ENCODE measurements around the gene PPIF. TPM values are rescaled to one million over a fixed set of nuclear protein-coding genes. Genes with fewer than 3 reads are reported as not detected.

PPIF gene
- total RNA-seq, 2 donors from 2014 or later: 59.4 to 82.3 TPM

DNA sequence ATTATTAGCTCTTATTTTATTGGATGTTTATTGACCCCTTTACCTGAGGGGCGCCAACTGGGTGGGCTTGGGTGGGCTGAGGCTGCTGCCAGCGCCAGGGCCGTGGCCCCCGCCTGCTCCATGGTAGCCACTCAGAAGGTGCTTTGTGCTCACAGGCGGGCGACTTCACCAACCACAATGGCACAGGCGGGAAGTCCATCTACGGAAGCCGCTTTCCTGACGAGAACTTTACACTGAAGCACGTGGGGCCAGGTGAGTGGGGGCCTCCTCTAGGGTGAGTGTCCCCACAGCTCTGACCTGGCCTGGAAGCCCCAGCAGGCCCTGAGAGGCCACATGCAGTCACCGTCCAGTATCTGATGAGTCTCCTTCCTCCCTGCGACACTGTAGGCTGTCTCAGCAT lies 4.1 kb downstream of the PPIF start:
- Mint-ChIP-seq H3K27ac (no peak overlapping the region), H3K4me1 (peaks cover 28% of the 10 kb centered on the region), H3K27me3 (no peaks in the 10 kb centered on the region), H3K36me3 (ENCODE audit: low read depth) (peaks cover 16% of the 10 kb centered on the region), H3K4me3 (no peak overlapping the region)
- H3K9me3 ChIP-seq (ENCODE audit: control insufficient read depth, low read length, poor library complexity, severe bottlenecking): no peaks in the 10 kb centered on the region
- ATAC-seq (no peak), DNase-seq (no peak)

DNA sequence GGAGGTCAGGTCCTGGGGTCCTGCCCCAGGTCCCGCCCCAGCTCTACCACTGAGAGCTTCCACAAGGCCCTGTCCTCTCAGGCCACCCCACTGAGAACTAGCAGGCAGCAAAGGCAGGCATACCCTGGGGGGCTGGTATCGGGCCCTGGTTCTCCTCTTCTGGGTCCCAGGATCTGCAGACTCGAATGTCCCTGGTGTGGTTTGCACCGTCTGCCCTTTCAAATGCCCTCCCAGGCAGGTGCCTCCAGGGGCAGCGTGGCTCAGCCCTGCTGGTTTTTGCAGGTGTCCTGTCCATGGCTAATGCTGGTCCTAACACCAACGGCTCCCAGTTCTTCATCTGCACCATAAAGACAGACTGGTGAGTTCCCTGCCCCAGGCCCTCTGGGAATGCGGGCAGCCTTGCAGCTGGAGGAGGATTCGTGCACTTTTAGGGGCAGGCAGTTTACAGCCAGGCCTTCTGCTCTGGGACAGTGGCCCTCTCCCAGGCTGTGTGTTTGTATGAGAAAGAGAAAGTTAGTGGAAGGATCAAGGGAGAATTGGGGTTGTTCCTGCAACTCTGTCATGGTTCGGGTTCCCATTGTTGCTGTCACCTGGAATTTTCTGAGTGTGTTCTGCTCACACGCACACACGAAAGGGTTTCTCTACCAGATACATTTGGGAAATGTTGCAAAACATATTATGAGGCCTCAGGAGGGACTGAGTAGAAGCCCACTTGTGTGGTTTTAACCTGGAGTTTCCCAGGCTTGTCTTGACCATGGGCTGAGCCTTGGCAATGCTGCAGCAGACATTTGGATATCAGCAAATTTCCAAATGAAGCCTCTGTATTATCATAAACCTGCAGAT lies 5.0 kb downstream of the PPIF start:
- DNase-seq: no peak
- Mint-ChIP-seq H3K4me1 (peaks cover 28% of the 10 kb centered on the region), H3K27ac (no peak overlapping the region), H3K4me3 (no peak overlapping the region), H3K36me3 (ENCODE audit: low read depth) (peaks cover 16% of the 10 kb centered on the region), H3K27me3 (no peaks in the 10 kb centered on the region)
- H3K9me3 ChIP-seq (ENCODE audit: control insufficient read depth, low read length, poor library complexity, severe bottlenecking): no peaks in the 10 kb centered on the region
- ATAC-seq: no peak

- ATAC-seq (no peak), DNase-seq (no peak)
- no peak overlapping the region for H3K4me3 Mint-ChIP-seq
- peaks cover 16% of the 10 kb centered on the region for H3K36me3 Mint-ChIP-seq (ENCODE audit: low read depth)
- H3K27ac Mint-ChIP-seq: no peak overlapping the region
- no peaks in the 10 kb centered on the region for H3K27me3 Mint-ChIP-seq
- H3K4me1 Mint-ChIP-seq: peaks cover 27% of the 10 kb centered on the region
- no peaks in the 10 kb centered on the region for H3K9me3 ChIP-seq (ENCODE audit: control insufficient read depth, low read length, poor library complexity, severe bottlenecking)
Measured at GRCh38 chr10:79353000-79353406, 5.7 kb downstream of the PPIF start.

DNA sequence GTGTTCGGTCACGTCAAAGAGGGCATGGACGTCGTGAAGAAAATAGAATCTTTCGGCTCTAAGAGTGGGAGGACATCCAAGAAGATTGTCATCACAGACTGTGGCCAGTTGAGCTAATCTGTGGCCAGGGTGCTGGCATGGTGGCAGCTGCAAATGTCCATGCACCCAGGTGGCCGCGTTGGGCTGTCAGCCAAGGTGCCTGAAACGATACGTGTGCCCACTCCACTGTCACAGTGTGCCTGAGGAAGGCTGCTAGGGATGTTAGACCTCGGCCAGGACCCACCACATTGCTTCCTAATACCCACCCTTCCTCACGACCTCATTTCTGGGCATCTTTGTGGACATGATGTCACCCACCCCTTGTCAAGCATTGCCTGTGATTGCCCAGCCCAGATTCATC lies 6.5 kb downstream of the PPIF start:
- Mint-ChIP-seq H3K27ac (no peak overlapping the region), H3K36me3 (ENCODE audit: low read depth) (peaks cover 18% of the 10 kb centered on the region), H3K4me1 (peaks cover 23% of the 10 kb centered on the region), H3K27me3 (no peaks in the 10 kb centered on the region), H3K4me3 (no peak overlapping the region)
- no peak for ATAC-seq
- H3K9me3 ChIP-seq (ENCODE audit: control insufficient read depth, low read length, poor library complexity, severe bottlenecking): no peaks in the 10 kb centered on the region
- DNase-seq: no peak

DNA sequence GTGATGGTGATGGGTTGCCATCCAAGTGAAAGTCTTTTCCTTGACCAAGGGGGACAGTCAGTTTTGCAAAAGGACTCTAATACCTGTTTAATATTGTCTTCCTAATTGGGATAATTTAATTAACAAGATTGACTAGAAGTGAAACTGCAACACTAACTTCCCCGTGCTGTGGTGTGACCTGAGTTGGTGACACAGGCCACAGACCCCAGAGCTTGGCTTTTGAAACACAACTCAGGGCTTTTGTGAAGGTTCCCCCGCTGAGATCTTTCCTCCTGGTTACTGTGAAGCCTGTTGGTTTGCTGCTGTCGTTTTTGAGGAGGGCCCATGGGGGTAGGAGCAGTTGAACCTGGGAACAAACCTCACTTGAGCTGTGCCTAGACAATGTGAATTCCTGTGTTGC lies 6.9 kb downstream of the PPIF start:
- no peak overlapping the region for H3K4me3 Mint-ChIP-seq
- no peak overlapping the region for H3K27ac Mint-ChIP-seq
- H3K4me1 Mint-ChIP-seq: peaks cover 21% of the 10 kb centered on the region
- ATAC-seq: no peak
- DNase-seq: no peak
- H3K36me3 Mint-ChIP-seq (ENCODE audit: low read depth): peaks cover 18% of the 10 kb centered on the region
- no peaks in the 10 kb centered on the region for H3K9me3 ChIP-seq (ENCODE audit: control insufficient read depth, low read length, poor library complexity, severe bottlenecking)
- H3K27me3 Mint-ChIP-seq: no peaks in the 10 kb centered on the region

DNA sequence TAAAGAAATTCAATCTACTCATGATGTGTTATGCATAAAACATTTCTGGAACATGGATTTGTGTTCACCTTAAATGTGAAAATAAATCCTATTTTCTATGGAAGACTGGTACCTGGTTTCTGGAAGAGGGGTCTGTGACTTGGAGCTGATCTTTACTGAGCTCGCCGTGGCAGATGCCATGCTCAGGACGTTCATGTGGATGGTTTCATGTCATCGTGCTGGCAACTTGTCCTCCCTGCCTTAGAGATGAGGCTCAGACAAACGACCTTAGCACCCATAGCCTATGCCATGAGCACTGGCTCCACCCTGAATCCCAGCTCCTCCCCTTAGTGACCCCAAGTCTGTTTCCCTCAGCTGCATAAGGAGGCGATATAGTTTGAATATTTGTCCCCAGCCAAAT lies 7.3 kb downstream of the PPIF start:
- Mint-ChIP-seq H3K27ac (no peak overlapping the region), H3K4me3 (no peak overlapping the region), H3K4me1 (peaks cover 19% of the 10 kb centered on the region), H3K36me3 (ENCODE audit: low read depth) (peaks cover 18% of the 10 kb centered on the region), H3K27me3 (no peaks in the 10 kb centered on the region)
- ATAC-seq (no peak), DNase-seq (no peak)
- no peaks in the 10 kb centered on the region for H3K9me3 ChIP-seq (ENCODE audit: control insufficient read depth, low read length, poor library complexity, severe bottlenecking)

DNA sequence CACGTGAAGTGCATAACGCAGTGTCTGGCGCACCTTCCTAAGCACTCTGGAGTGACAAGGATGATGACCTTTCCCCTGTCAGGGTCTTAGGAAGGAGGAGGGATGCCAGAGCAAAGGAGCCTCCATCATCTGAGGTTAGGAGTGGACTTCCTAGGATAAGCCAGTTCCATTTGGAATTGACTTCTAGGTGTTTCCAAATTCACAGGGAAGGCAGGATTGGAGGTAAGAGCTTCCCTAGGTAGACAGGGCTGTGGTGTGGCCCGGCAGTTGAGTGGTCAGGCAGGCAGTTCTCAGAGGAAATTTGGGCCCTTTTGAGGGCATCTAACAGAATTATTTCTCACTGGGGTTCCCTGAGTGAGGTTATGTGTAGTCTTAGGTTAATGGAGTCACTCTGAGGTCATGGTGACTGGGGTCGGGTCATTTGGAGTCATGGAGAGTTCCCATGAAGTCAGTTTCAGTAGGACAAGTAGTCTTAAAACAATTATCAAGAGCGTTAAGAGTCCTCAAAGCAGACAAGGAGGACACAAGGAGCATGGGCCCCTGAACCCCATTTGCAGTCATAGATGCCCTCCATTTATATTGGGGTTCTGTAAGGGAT lies 8.2 kb downstream of the PPIF start:
- ATAC-seq: no peak
- no peaks in the 10 kb centered on the region for H3K9me3 ChIP-seq (ENCODE audit: control insufficient read depth, low read length, poor library complexity, severe bottlenecking)
- H3K27me3 Mint-ChIP-seq: no peaks in the 10 kb centered on the region
- no peak overlapping the region for H3K4me3 Mint-ChIP-seq
- no peak for DNase-seq
- H3K27ac Mint-ChIP-seq: no peak overlapping the region
- peaks cover 15% of the 10 kb centered on the region for H3K4me1 Mint-ChIP-seq
- H3K36me3 Mint-ChIP-seq (ENCODE audit: low read depth): peaks cover 16% of the 10 kb centered on the region

- H3K9me3 ChIP-seq (ENCODE audit: control insufficient read depth, low read length, poor library complexity, severe bottlenecking): no peaks in the 10 kb centered on the region
- Mint-ChIP-seq H3K36me3 (ENCODE audit: low read depth) (peaks cover 16% of the 10 kb centered on the region), H3K4me1 (peaks cover 19% of the 10 kb centered on the region), H3K4me3 (no peak overlapping the region), H3K27ac (no peak overlapping the region), H3K27me3 (no peaks in the 10 kb centered on the region)
- no peak for DNase-seq
- ATAC-seq: no peak
Measured at GRCh38 chr10:79356104-79356503, 8.8 kb downstream of the PPIF start.

- ATAC-seq (no peak), DNase-seq (no peak)
- Mint-ChIP-seq H3K4me3 (no peak overlapping the region), H3K27ac (no peak overlapping the region), H3K27me3 (no peaks in the 10 kb centered on the region), H3K4me1 (peaks cover 29% of the 10 kb centered on the region), H3K36me3 (ENCODE audit: low read depth) (peaks cover 15% of the 10 kb centered on the region)
- no peaks in the 10 kb centered on the region for H3K9me3 ChIP-seq (ENCODE audit: control insufficient read depth, low read length, poor library complexity, severe bottlenecking)
Measured at GRCh38 chr10:79357180-79357579, 9.9 kb downstream of the PPIF start.

DNA sequence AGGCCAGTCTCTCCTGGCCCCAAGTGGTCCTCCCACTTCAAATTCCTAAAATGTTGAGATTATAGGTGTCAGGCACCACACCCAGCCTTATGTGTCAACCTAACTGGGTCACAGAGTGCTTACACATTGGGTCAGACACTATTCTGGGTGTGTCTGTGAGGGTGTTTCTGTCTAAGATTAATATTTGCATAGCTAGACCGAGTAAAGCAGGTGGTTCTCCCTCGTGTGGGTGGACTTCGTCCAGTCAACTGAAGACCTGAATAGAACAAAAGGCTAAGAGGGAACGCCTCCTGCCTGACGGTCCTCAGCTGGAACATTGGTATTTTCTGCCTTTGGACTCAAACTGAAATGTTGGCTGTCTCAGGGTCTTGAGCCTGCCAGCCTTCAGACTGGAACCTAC lies 11.5 kb downstream of the PPIF start:
- DNase-seq: no peak
- Mint-ChIP-seq H3K4me3 (no peak overlapping the region), H3K4me1 (peaks cover 23% of the 10 kb centered on the region)

GRCh38 chr10:79359816-79360498 lies 12.7 kb downstream of the PPIF start:
- Mint-ChIP-seq H3K27ac (no peak overlapping the region), H3K27me3 (no peaks in the 10 kb centered on the region), H3K4me1 (peaks cover 23% of the 10 kb centered on the region), H3K4me3 (no peak overlapping the region), H3K36me3 (ENCODE audit: low read depth) (peaks cover 10% of the 10 kb centered on the region)
- ATAC-seq: no peak
- no peak for DNase-seq
- H3K9me3 ChIP-seq (ENCODE audit: control insufficient read depth, low read length, poor library complexity, severe bottlenecking): no peaks in the 10 kb centered on the region

More for the DNA sequence above, 11.5 kb downstream of the PPIF start:
- H3K27ac Mint-ChIP-seq: no peak overlapping the region
- no peaks in the 10 kb centered on the region for H3K27me3 Mint-ChIP-seq
- peaks cover 12% of the 10 kb centered on the region for H3K36me3 Mint-ChIP-seq (ENCODE audit: low read depth)
- H3K9me3 ChIP-seq (ENCODE audit: control insufficient read depth, low read length, poor library complexity, severe bottlenecking): no peaks in the 10 kb centered on the region
- no peak for ATAC-seq

DNA sequence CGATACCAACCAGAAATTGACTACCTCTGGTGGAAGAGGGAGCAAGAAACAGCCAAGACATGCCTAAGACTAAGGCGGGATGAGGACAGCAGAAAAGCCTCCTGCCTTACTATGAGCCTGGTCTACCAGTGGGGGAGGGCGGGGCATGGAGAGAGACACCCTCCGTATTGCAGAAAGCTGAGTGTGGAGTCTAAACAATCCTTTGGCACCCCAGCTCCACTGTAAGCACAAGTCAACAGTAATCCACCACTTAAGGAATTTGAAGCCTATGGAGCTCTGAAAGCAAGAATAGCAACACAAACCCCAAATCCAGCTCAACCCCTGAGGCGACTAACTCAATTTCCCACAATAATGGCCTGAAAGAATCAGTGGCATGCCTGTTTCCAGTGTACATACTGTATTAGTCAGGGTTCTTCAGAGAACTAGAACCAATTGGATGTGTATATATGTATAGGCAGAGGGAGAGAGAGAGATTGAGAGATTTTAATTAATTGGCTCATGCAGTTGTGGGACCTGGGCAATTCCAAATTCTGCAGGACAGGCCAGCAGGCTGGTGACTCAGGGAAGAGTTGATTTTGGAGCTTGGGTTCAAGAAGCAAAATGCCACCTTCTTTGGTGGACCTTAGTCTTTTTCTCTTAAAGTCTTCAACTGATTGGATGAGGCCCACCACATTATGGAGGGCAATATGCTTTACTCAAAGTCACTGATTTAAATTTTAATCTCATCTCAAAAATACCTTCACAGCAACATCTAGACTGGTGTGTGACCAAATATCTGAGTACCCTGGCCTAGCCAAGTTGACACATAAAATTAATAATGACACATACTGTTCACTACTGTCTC lies 13.5 kb downstream of the PPIF start:
- no peaks in the 10 kb centered on the region for H3K9me3 ChIP-seq (ENCODE audit: control insufficient read depth, low read length, poor library complexity, severe bottlenecking)
- H3K27ac Mint-ChIP-seq: no peak overlapping the region

More for the DNA sequence above, 13.5 kb downstream of the PPIF start:
- DNase-seq: no peak
- Mint-ChIP-seq H3K36me3 (ENCODE audit: low read depth) (peaks cover 5% of the 10 kb centered on the region), H3K4me1 (peaks cover 19% of the 10 kb centered on the region), H3K4me3 (no peak overlapping the region), H3K27me3 (no peaks in the 10 kb centered on the region)
- no peak for ATAC-seq
